Forelimb muscle (tissue), 1 donor: Measurements from ENCODE around the gene DNAJC8. TPM values are rescaled to one million over a fixed set of nuclear protein-coding genes. Genes with fewer than 3 reads are reported as not detected.
A peak's percentile ranks its signal among the peaks of the same experiment; 100 is the strongest.

Source experiments
- DNase-seq: peaks from one replicate; pipeline ENCODE4 v3.0.0-alpha.2; 2013; ENCODE audit warnings: low read depth
- polyA plus RNA-seq: library from polyadenylated mRNA; unstranded; fragments of 120-200 nt; gene quantifications from one replicate; pipeline ENCODE4 v1.2.1, GENCODE V29; 2013; ENCODE audit not compliant: insufficient read length

DNAJC8 gene, protein sequence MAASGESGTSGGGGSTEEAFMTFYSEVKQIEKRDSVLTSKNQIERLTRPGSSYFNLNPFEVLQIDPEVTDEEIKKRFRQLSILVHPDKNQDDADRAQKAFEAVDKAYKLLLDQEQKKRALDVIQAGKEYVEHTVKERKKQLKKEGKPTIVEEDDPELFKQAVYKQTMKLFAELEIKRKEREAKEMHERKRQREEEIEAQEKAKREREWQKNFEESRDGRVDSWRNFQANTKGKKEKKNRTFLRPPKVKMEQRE
- 76.7 TPM for polyA plus RNA-seq

- DNase-seq: peak; percentile 86
These were observed at the start of gene DNAJC8 for GRCh38 chr1:28232558-28233263. Gene DNAJC8 (minus strand): TSS chr1:28233029. CDS start chr1:28232998, 31 bp downstream.

GRCh38 chr1:28281608-28282425 lies 49.0 kb upstream of the DNAJC8 start:
- no peak for DNase-seq

DNA sequence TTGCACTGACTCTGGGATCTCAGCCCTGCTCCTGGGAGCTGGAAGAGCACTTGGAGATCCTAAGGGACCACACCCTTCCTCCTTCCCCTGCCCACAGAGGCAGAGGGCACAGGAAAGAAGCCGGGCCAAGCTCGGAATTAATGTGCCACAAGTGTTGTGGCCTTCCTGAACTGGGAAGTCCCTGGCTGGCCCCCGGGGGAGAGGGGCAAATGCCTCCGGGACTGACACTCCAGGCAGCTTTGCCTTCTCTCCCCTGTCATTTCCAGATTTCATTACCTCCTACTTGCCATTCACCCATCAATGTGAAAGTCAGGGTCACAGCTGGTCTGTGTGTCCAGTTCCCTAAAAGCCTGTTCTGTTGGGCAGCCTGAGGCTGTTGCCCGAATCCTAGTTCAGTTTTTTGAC lies 48.1 kb upstream of the DNAJC8 start:
- no peak for DNase-seq

DNA sequence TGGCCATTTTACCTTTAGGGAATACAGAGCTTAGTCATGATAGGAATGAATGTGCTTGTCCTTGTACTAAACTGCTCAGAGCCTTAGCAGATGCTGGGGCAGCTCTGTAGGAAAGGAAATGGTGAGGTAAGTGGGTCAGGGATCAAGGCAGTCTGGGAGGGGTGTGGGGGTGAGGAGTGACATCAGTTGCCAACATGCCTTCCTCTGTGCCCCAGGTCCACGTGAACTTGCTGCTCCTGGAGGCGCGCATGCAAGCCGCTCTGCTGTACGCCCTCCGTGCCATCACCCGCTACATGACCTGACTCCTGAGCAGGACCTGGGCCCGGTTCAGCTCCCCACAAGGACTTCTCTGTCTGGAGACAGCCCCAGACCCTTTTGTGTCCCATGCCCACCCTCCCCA lies 47.7 kb upstream of the DNAJC8 start:
- DNase-seq: no peak

DNA sequence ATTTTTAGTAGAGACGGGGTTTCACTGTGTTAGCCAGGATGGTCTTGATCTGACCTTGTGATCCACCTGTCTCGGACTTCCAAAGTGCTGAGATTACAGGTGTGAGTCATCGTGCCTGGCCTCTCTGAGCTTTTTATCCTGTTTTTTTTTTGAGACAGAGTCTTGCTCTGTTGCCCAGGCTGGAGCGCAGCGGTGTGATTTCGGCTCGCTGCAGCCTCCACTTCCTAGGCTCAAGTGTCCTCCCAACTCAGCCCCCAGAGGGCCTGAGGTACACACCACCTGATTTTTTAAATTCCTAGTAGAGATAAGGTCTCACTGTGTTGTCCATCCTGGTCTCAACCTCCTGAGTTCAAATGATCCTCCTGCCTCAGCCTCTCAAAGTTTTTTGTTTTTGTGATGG lies 46.9 kb upstream of the DNAJC8 start:
- no peak for DNase-seq

DNA sequence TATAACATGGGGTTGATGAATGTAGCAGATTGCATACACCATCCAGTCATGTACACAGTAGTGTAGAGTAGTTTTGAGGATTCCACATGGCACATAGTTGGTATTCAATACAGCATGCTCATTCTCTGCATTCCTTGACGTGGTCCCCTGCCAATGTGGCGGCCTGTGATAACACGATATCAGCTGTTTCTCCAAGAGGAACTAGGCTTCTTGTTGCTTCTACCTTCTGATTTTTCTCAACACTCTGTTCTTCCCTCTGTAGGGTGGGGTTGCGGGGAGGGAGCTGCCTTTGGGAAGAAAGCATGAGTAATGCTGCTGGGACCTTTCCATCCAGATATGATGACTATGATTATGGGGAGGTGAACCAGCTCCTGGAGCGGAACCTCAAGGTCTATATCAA lies 45.9 kb upstream of the DNAJC8 start:
- DNase-seq: no peak

DNA sequence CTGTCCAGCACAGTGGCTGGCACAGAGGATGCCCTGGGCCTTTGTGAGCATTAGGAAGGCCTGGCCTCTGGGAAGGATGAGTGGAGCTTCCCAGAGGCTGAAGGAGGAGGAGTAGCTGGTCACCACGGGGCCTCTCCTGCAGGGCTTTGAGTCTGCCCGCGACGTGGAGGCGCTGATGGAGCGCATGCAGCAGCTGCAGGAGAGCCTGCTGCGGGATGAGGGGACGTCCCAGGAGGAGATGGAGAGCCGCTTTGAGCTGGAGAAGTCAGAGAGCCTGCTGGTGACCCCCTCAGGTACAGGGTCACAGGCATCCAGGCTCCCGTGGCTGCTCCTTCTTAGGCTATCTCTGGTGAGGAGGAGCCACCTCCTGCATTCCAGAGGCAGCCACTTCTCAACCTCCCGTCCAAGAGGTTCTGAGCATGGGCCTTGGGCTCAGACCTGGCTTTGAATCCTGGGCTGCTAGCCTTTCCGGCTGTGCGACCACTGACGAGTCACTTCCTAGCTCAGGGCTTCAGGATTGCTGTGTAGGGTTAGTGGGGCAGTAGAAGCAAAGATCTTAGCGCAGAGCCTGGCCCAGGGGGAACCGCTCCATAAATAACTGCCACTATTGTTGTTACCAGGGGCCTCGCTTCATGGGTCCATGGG lies 40.5 kb upstream of the DNAJC8 start:
- no peak for DNase-seq

GRCh38 chr1:28272215-28272852 lies 39.5 kb upstream of the DNAJC8 start:
- no peak for DNase-seq

DNA sequence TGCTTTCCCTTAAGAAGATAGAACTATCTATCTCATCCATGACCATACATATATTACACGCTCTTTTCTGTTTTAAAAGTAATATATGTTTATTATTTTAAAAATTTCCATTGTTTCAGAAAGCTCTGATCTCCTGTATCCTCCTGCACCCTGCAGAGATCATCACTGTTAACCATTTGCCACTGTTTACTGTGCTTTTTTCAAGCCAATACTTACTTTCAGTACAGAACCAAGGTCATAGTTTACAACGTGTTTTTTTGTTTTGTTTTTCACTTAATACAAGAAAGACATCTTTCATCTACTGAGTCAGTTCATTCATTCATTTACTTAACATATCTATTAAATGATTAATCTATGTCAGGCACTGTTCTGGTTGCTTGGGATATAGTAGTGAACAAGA lies 36.7 kb upstream of the DNAJC8 start:
- no peak for DNase-seq

DNA sequence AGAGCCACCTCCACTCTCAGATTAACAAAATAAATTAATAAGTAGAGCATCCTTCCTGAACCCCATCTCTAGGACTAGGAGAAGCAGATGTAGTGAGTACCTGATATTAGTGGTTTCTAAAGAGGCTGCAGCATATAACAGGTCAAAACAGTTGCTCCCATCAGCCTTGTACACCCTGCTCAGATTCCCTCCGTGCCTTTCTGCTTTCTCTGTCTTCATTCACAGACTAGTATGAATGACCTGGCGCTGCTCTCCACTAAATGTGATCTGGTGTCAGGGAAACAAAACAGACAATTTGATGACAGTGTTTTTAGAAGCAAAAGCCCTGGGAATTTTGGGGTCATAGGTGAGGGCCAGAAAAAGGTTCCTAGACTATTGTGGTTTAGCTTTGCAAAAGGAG lies 34.8 kb upstream of the DNAJC8 start:
- no peak for DNase-seq

GRCh38 chr1:28266920-28267322 lies 34.1 kb upstream of the DNAJC8 start:
- no peak for DNase-seq

- no peak for DNase-seq
These were observed 32.7 kb upstream of the DNAJC8 start for GRCh38 chr1:28265577-28265976.

- no peak for DNase-seq
These were observed 32.1 kb upstream of the DNAJC8 start for GRCh38 chr1:28264897-28265296.

- no peak for DNase-seq
These were observed 28.0 kb upstream of the DNAJC8 start for GRCh38 chr1:28260803-28261174.

DNA sequence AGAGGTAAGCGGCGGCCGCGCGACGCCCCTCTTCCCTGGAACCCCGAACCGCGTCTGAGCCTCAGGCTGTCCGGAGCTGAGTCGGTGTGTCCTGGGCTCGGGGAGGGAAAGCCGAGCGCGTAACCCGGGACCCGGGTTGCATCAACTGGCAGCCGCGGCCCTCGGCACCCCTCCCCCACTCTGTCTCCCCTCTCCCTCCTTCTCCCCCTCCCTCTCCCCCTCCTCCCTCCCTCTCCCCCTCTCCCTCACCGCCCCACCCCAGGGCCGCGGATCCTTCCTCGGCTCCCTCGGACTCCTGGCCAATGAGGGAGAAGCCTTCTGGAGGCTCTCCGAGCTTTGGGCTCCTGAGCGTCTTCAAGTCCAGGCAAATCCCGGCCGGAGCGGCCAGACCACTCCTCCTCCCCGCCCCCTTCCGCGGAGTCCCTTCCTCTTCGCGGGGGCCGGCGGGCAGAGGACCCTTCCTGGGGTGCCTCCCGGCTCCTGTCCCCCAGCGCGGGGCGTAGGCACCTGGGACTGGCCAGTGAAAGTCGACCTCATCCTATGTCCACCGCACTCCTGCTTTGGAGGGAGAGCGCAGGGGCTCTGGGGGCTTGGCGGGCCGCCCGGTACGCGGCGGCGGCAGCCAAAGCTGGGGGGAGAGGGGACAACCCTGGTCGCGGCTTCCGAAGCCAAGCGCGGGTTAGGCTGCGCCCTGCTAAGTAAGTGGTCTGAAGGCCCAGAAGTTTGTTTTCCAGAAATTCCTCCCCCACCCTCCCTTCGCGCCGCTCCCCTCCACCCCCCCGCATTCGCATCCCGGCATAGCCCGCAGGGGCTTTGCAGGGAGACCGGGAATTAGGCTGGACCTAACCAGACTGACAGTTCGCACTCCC lies 27.3 kb upstream of the DNAJC8 start:
- DNase-seq: no peak

DNA sequence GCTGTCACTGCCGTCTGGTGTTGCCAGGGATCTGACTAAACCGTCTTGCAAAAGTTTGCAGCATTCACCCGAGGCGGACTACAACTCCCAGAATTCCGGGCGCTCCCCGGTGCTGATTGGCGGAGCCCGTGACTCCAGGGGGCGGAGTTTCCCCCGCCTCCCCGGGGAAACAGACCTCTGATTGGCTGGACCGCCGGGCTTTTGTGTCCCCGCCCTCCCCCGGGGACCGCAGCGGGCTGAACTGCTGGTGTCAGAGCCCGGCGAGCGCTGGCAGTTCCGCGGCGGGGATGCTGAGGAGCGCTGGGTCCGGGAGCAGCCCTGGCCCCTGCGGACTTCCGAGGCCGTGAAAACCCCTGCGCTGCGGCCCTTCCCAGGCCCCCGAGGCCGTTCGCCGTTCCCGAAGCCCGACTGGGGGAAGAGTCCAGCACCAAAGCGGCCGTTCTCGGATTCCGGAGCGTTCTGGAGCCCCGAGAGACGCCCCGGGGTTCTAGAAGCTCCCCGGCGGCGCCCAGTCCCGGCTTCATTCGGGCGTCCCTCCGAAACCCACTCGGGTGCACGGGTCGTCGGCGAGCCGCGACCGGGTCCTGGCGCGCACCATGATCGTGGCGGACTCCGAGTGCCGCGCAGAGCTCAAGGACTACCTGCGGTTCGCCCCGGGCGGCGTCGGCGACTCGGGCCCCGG lies 26.6 kb upstream of the DNAJC8 start, which contains the start of gene SESN2:
TSS of gene SESN2 (plus strand) at position 267 of the 682 bp plus-strand sequence. CDS start at position 597, 330 bp downstream.
- DNase-seq: peak; percentile 92

DNA sequence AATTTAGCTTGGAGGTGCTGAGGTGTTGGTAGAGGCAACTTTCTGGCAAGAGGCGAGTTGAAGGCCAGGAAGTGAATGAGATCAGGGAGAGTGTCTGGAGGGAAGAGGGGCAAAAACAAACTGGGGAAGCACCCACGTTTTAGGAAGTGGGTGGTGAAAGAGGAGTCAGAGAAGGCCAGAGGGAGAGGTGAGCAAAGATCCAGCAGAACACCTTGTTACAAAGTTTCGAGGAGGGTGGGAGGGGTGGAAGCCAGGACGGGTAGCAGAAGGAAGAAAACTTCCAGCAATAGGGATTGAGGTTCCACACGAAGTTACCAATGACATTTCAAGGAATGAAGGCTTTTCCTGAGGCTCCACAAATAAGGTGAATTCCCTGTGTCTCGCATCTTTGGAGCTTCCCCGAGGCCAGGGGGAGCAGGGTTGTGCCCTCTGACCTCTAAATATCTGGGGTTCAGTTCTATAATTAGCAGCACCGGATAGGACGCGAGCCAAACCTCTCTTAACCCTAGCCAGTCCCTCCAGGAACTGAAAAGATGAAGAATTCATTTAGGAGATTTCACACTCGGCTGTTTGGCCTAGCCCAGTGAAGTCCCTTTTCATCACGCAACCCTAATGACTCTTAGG lies 25.9 kb upstream of the DNAJC8 start:
- DNase-seq: no peak

GRCh38 chr1:28257736-28258135 lies 24.9 kb upstream of the DNAJC8 start:
- DNase-seq: no peak

GRCh38 chr1:28256197-28256827 lies 23.5 kb upstream of the DNAJC8 start:
- DNase-seq: no peak
